ENCODE measurements around the gene FARP1. TPM values are rescaled to one million over a fixed set of nuclear protein-coding genes. Genes with fewer than 3 reads are reported as not detected.
A peak's percentile ranks its signal among the peaks of the same experiment; 100 is the strongest.

The FARP1 gene
- polyA plus RNA-seq, 1 of the 3 experiments (the other 2 are of a cell fraction), result 12.0 TPM

- peaks cover 10 to 15% of the 10 kb centered on the region in 2 experiments; a peak in 3 of 4 replicates for H3K4me1 ChIP-seq (ENCODE audit: control insufficient read depth in 1 of 2, insufficient read depth in 2 of 2, low read depth in 1 of 2, low read length in 1 of 2)
- no peaks in the 10 kb centered on the region for H3K9me2 ChIP-seq
- H4K20me1 ChIP-seq (ENCODE audit: insufficient read depth), result no peaks in the 10 kb centered on the region; the same call in 1 of the 2 replicates
- no peak overlapping the region for H3K4me2 ChIP-seq
- H2AFZ ChIP-seq (ENCODE audit: low read depth), result no peak overlapping the region
- POLR2A ChIA-PET, result no interaction called here
- peak; percentile 33 for DNase-seq
- WGBS (ENCODE audit: low lambda C conversion rate), result 94% methylated on average over 13 of the region's 13 CpGs
- no peaks in the 10 kb centered on the region for H3K9me3 ChIP-seq
- no peak overlapping the region for H3K9ac ChIP-seq
- peaks cover 3% of the 10 kb centered on the region for H3F3A ChIP-seq (replicated peaks; ENCODE audit: insufficient read depth)
- TF ChIP-seq CHD2 (IDR thresholded peaks at IDR 0.05; ENCODE audit: low read length, partially characterized antibody), result no peak
- no peak for TF ChIP-seq SMC3 (IDR thresholded peaks at IDR 0.05; ENCODE audit: low read depth, low read length)
- no peak for TF ChIP-seq TEAD4 (IDR thresholded peaks at IDR 0.05; ENCODE audit: borderline replicate concordance, insufficient read depth)
- TF ChIP-seq FOSL2 (IDR thresholded peaks at IDR 0.05; ENCODE audit: borderline replicate concordance, low read depth), result no peak
- no peak for TF ChIP-seq CTCF (IDR thresholded peaks at IDR 0.05)
- TF ChIP-seq TCF12 (IDR thresholded peaks at IDR 0.05), result no peak
- no peak for TF ChIP-seq PBX3 (IDR thresholded peaks at IDR 0.05)
- no peak for TF ChIP-seq YY1 (IDR thresholded peaks at IDR 0.05; ENCODE audit: low read depth)
- no peak for TF ChIP-seq MAX (IDR thresholded peaks at IDR 0.05; ENCODE audit: low read depth)
- TF ChIP-seq RXRA (IDR thresholded peaks at IDR 0.05; ENCODE audit: borderline replicate concordance, low read depth), result no peak
- no peak for TF ChIP-seq MXI1 (IDR thresholded peaks at IDR 0.05; ENCODE audit: low read depth, low read length)
- no peak for TF ChIP-seq RFX5 (IDR thresholded peaks at IDR 0.05; ENCODE audit: low read length)
- TF ChIP-seq RCOR1 (IDR thresholded peaks at IDR 0.05; ENCODE audit: low read length), result no peak
- no peak for TF ChIP-seq ELF1 (IDR thresholded peaks at IDR 0.05)
- TF ChIP-seq JUND (IDR thresholded peaks at IDR 0.05), result no peak
- no peak for TF ChIP-seq POLR2AphosphoS5 (IDR thresholded peaks at IDR 0.05; ENCODE audit: low read depth, low read length)
- TF ChIP-seq FOXJ3 (CRISPR knock-in tag; IDR thresholded peaks at IDR 0.05), result no peak
- TF ChIP-seq MEF2A (IDR thresholded peaks at IDR 0.05; ENCODE audit: borderline replicate concordance, low read depth), result no peak
- TF ChIP-seq RAD21 (IDR thresholded peaks at IDR 0.05; ENCODE audit: low read length), result no peak
- TF ChIP-seq EZH2phosphoT487 (IDR thresholded peaks at IDR 0.05; ENCODE audit: borderline replicate concordance, low read depth), result no peak
- H3K36me3 ChIP-seq (replicated peaks in 1 of 2; ENCODE audit: control insufficient read depth in 1 of 2, insufficient read depth in 2 of 2, low read length in 1 of 2), result no peaks in the 10 kb centered on the region
- H3K27ac ChIP-seq (ENCODE audit: low read depth in 2 of 2, low read length in 1 of 2), result no peak overlapping the region
- peaks cover 15% of the 10 kb centered on the region for H3K79me2 ChIP-seq (ENCODE audit: insufficient read depth)
- H3K27me3 ChIP-seq (ENCODE audit: insufficient read depth), result no peaks in the 10 kb centered on the region
- CTCF ChIA-PET, result no interaction called here
- no peak overlapping the region for H3K4me3 ChIP-seq (ENCODE audit: low read depth in 2 of 2, low read length in 1 of 2)
These were observed 136.7 kb downstream of the FARP1 start for GRCh38 chr13:98279473-98280175.
